Neural progenitor cell (in vitro differentiated cells): Measurements from ENCODE around the gene FAM180A. TPM values are rescaled to one million over a fixed set of nuclear protein-coding genes. Genes with fewer than 3 reads are reported as not detected.
"Not testable (repeated sequence)": the region's sequence is repeated elsewhere in the genome, so short reads cannot be mapped to it uniquely, and the experiment has no call there.

Experiments used
- DNase-seq: peaks from one replicate; pipeline ENCODE4 v3.0.0-alpha.2; 2016; ENCODE audit warnings: low spot score
- H2AFZ ChIP-seq: fragments of 200-600 bp; sonication (generic); replicated peaks from 2 replicates; pipeline ENCODE4 v1.6.1; 2016; ENCODE audit warnings: antibody characterized with exemption
- H3F3A ChIP-seq: fragments of 200-600 bp; sonication (generic); 2 replicates; pipeline ENCODE4 v1.6.1; 2016; ENCODE audit warnings: antibody characterized with exemption, low read depth
- H3K27ac ChIP-seq: fragments of 200-600 bp; sonication (generic); 2 replicates; pipeline ENCODE4 v1.5.1; 2016; ENCODE audit warnings: mild to moderate bottlenecking
- H3K27me3 ChIP-seq: fragments of 200-600 bp; sonication (generic); 2 replicates; pipeline ENCODE4 v1.6.1; 2016; ENCODE audit warnings: mild to moderate bottlenecking, moderate library complexity
- H3K36me3 ChIP-seq: fragments of 200-600 bp; sonication (generic); 2 replicates; pipeline ENCODE4 v1.5.1; 2016
- H3K4me1 ChIP-seq: fragments of 200-600 bp; sonication (generic); 2 replicates; pipeline ENCODE4 v1.6.1; 2016; ENCODE audit warnings: mixed run types
- H3K4me2 ChIP-seq: fragments of 200-600 bp; sonication (generic); 2 replicates; pipeline ENCODE4 v1.6.1; 2016
- H3K4me3 ChIP-seq: fragments of 200-600 bp; sonication (generic); 2 replicates; pipeline ENCODE4 v1.5.1; 2016
- H3K79me2 ChIP-seq: fragments of 200-600 bp; sonication (generic); 2 replicates; pipeline ENCODE4 v1.6.1; 2016; ENCODE audit warnings: low read depth
- H3K9ac ChIP-seq: fragments of 200-600 bp; sonication (generic); 2 replicates; pipeline ENCODE4 v1.6.1; 2016
- H3K9me3 ChIP-seq: fragments of 200-600 bp; sonication (generic); 2 replicates; pipeline ENCODE4 v1.5.1; 2016; ENCODE audit warnings: low read depth
- H4K20me1 ChIP-seq: fragments of 200-600 bp; sonication (generic); 2 replicates; pipeline ENCODE4 v1.6.1; 2016; ENCODE audit warnings: low read depth
- H3K27ac Mint-ChIP-seq: 3 replicates; pipeline ENCODE4 v1.8.0; 2021; ENCODE audit warnings: mixed read lengths
- H3K27me3 Mint-ChIP-seq: 2 replicates; pipeline ENCODE4 v1.8.0; 2022; ENCODE audit warnings: low read depth, mild to moderate bottlenecking, inconsistent platforms, moderate library complexity, mixed read lengths; ENCODE audit not compliant: insufficient read depth
- H3K36me3 Mint-ChIP-seq: 3 replicates; pipeline ENCODE4 v1.8.0; 2021; ENCODE audit warnings: mixed read lengths
- H3K4me1 Mint-ChIP-seq: 3 replicates; pipeline ENCODE4 v1.8.0; 2021; ENCODE audit warnings: mixed read lengths
- H3K4me3 Mint-ChIP-seq: 3 replicates; pipeline ENCODE4 v1.8.0; 2021; ENCODE audit warnings: mild to moderate bottlenecking, moderate library complexity, mixed read lengths
- H3K9me3 Mint-ChIP-seq: 3 replicates; pipeline ENCODE4 v1.8.0; 2020; ENCODE audit warnings: mixed read lengths
- EZH2 ChIP-seq: fragments of 200-600 bp; sonication (generic); IDR thresholded peaks from 2 replicates; pipeline ENCODE4 v1.6.1; 2017; ENCODE audit warnings: antibody characterized with exemption, mild to moderate bottlenecking, moderate library complexity
- EZH2phosphoT487 ChIP-seq: fragments of 200-600 bp; sonication (generic); IDR thresholded peaks from 2 replicates; pipeline ENCODE4 v1.6.1; 2017; ENCODE audit warnings: antibody characterized with exemption
- total RNA-seq: library from RNA; depleted of rRNA; stranded (reverse); fragments of >200 nt; gene quantifications from 2 replicates; pipeline ENCODE4 v1.2.3, GENCODE V29; 2015; ENCODE audit warnings: low replicate concordance
- TF ChIP-seq, protein P1 (sequence below): fragments of 200-600 bp; sonication (generic); IDR thresholded peaks from 2 replicates; pipeline ENCODE4 v1.5.1; 2017; ENCODE audit warnings: antibody characterized with exemption, mild to moderate bottlenecking

The FAM180A gene
- total RNA-seq, 1 donor from 2014 or later = not detected

DNA sequence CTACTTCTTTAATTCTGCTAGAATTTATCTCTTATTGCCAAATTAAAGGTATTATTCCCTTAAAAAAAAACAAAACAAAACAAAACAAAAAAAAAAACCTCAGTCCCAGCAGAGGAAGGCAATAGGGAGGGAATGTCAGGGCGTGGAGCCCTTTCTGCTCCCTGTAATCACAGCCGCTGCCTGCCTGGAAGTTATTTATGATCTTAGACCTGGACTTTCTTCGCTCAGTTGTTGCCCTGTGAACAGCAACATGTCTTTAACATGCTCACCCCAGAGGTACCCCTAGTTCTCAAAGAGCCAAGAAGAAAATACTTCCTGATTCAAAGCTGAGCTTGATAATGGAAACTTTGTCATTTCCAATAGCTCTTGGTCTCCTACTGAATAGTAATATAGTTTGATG is 7.7 kb downstream of the FAM180A start:
- H3K9me3 Mint-ChIP-seq = no peaks in the 10 kb centered on the region
- Histone ChIP-seq H3K4me3 (no peak overlapping the region), H3K79me2 (no peaks in the 10 kb centered on the region), H3K27ac (no peak overlapping the region), H4K20me1 (no peaks in the 10 kb centered on the region), H3K4me2 (no peak overlapping the region), H3K9ac (no peak overlapping the region), H2AFZ (no peak overlapping the region), H3F3A (no peaks in the 10 kb centered on the region), H3K4me1 (peaks cover 4% of the 10 kb centered on the region), H3K36me3 (no peaks in the 10 kb centered on the region), H3K27me3 (no peaks in the 10 kb centered on the region), H3K9me3 (no peaks in the 10 kb centered on the region)
- H3K27me3 Mint-ChIP-seq = peaks cover 6% of the 10 kb centered on the region
- TF ChIP-seq EZH2phosphoT487 (no peak), EZH2 (no peak)
- TF ChIP-seq, protein P1, sequence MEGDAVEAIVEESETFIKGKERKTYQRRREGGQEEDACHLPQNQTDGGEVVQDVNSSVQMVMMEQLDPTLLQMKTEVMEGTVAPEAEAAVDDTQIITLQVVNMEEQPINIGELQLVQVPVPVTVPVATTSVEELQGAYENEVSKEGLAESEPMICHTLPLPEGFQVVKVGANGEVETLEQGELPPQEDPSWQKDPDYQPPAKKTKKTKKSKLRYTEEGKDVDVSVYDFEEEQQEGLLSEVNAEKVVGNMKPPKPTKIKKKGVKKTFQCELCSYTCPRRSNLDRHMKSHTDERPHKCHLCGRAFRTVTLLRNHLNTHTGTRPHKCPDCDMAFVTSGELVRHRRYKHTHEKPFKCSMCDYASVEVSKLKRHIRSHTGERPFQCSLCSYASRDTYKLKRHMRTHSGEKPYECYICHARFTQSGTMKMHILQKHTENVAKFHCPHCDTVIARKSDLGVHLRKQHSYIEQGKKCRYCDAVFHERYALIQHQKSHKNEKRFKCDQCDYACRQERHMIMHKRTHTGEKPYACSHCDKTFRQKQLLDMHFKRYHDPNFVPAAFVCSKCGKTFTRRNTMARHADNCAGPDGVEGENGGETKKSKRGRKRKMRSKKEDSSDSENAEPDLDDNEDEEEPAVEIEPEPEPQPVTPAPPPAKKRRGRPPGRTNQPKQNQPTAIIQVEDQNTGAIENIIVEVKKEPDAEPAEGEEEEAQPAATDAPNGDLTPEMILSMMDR = no peak
- peaks cover 12% of the 10 kb centered on the region for H3K4me1 Mint-ChIP-seq
- no peaks in the 10 kb centered on the region for H3K36me3 Mint-ChIP-seq
- DNase-seq = no peak
- H3K27ac Mint-ChIP-seq = no peak overlapping the region
- no peak overlapping the region for H3K4me3 Mint-ChIP-seq

DNA sequence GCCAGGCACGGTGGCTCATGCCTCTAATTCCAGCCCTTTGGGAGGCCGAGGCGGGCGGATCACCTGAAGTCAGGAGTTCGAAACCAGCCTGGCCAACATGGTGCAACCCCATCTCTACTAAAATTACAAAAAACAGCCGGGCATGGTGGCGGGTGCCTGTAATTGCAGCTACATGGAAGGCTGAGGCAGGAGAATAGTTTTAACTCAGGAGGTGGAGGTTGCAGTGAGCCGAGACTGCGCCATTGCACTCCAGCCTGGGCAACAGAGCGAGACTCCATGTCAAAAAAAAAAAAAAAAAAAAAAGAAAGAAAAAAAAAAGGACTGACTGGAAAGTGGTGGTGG is 11.3 kb downstream of the FAM180A start:
- not testable (repeated sequence) for DNase-seq, H3K27ac ChIP-seq, H4K20me1 ChIP-seq, H2AFZ ChIP-seq, H3K9ac ChIP-seq, H3K4me2 ChIP-seq, H3K4me1 Mint-ChIP-seq, H3K36me3 Mint-ChIP-seq, H3K27me3 Mint-ChIP-seq, H3K27me3 ChIP-seq, H3K4me1 ChIP-seq, H3K4me3 Mint-ChIP-seq, H3K36me3 ChIP-seq, H3K27ac Mint-ChIP-seq, H3K79me2 ChIP-seq, H3K9me3 Mint-ChIP-seq, H3K9me3 ChIP-seq, H3K4me3 ChIP-seq, H3F3A ChIP-seq

DNA sequence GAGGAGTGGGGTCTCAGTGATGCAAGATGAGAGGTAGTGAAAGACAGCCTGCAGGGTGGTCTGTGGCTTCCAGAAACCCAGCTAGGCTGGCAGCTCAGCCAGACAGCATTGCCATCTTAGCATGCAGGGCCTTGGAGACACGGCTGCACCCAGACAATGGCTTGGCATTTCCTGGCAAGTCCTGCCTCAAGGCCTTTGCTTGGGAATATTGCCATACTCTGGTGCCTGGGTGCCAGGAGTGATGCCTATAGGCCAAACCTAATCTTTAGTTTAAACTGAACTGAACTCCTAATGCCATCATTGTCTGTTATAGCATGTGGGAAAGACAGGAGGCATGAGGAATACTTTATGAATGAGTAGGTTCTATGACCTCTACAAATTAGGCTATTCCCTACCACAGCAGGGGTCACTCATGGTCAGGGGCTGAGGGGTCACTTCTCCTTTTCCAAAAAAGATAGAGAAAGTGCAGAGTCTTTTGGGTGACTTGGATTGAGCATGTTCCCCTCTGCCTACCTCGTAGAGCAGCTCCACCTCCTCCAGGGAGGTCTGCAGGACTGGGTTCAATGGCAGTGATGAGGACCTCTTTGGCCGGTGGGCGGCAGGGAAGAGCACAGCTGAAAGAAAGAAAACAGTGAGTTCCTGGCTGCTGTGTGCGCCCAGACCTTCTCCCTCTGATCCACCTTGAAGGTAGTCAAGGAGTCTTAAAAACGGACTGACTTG is 11.9 kb downstream of the FAM180A start:
- Mint-ChIP-seq H3K4me1 (peaks cover 6% of the 10 kb centered on the region), H3K36me3 (no peaks in the 10 kb centered on the region), H3K9me3 (no peaks in the 10 kb centered on the region), H3K27me3 (peaks cover 2% of the 10 kb centered on the region), H3K4me3 (no peak overlapping the region), H3K27ac (no peak overlapping the region)
- Histone ChIP-seq H3K4me2 (no peak overlapping the region), H3K27me3 (no peaks in the 10 kb centered on the region), H3K36me3 (no peaks in the 10 kb centered on the region), H3K27ac (no peak overlapping the region), H3F3A (no peaks in the 10 kb centered on the region), H3K9ac (no peak overlapping the region), H3K4me1 (no peaks in the 10 kb centered on the region), H3K4me3 (no peak overlapping the region), H4K20me1 (no peaks in the 10 kb centered on the region), H2AFZ (no peak overlapping the region), H3K79me2 (no peaks in the 10 kb centered on the region), H3K9me3 (no peaks in the 10 kb centered on the region)
- DNase-seq = no peak
- TF ChIP-seq EZH2 (no peak), EZH2phosphoT487 (no peak)
- TF ChIP-seq, protein P1 = no peak

DNA sequence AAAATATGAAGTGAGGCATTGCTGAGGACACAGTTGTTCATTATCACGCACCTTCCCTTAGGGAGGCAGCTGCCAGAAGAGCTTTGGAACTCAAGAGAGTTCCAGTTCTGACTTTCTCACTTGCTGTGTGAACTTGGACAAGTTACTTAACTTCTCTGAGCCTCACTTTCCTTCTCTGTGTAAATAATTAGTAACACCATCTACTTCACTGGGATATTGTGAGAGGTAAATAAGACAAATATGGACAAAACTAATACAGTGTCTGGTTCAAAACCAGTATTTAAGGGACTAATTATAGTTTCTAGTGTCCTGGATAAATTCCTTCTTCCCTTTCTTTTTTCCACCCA is 14.3 kb downstream of the FAM180A start:
- H3K9ac ChIP-seq = no peak overlapping the region
- no peaks in the 10 kb centered on the region for H3K9me3 Mint-ChIP-seq
- H3K4me1 Mint-ChIP-seq = peaks cover 6% of the 10 kb centered on the region
- H3K27me3 ChIP-seq = no peaks in the 10 kb centered on the region
- no peaks in the 10 kb centered on the region for H3K4me1 ChIP-seq
- no peaks in the 10 kb centered on the region for H3K79me2 ChIP-seq
- DNase-seq = no peak
- no peaks in the 10 kb centered on the region for H3F3A ChIP-seq
- no peaks in the 10 kb centered on the region for H3K9me3 ChIP-seq
- no peaks in the 10 kb centered on the region for H3K36me3 Mint-ChIP-seq
- H3K4me2 ChIP-seq = no peak overlapping the region
- no peak overlapping the region for H3K4me3 Mint-ChIP-seq
- TF ChIP-seq, protein P1 = no peak
- no peak for TF ChIP-seq EZH2
- no peak for TF ChIP-seq EZH2phosphoT487
- H4K20me1 ChIP-seq = no peaks in the 10 kb centered on the region
- H3K27ac ChIP-seq = no peak overlapping the region
- no peak overlapping the region for H3K4me3 ChIP-seq
- H3K36me3 ChIP-seq = no peaks in the 10 kb centered on the region
- no peak overlapping the region for H2AFZ ChIP-seq
- H3K27me3 Mint-ChIP-seq = peaks cover 2% of the 10 kb centered on the region
- peak overlapping the region; percentile 54 for H3K27ac Mint-ChIP-seq
